Measurements from ENCODE around the gene MAPK1IP1L. TPM values are rescaled to one million over a fixed set of nuclear protein-coding genes. Genes with fewer than 3 reads are reported as not detected.
A peak's percentile ranks its signal among the peaks of the same experiment; 100 is the strongest.
"Not testable (repeated sequence)": the region's sequence is repeated elsewhere in the genome, so short reads cannot be mapped to it uniquely, and the experiment has no call there.

Gene MAPK1IP1L
- total RNA-seq, 5 donors from 2014 or later (not counting 1 experiment from before 2014, with no cell fraction given) = 68.7 to 153 (median 73.4) TPM

- peaks cover 19 to 26% of the 10 kb centered on the region in 2 donors for H3K36me3 ChIP-seq (ENCODE audit: control insufficient read depth in 2 of 2, extremely low read depth in 1 of 2, insufficient read depth in 1 of 2, low read length in 1 of 2)
- POLR2A ChIA-PET = interaction anchor here in 1 of 2 donors (0.9 to 1.0 kb wide), 2 partner anchors 9 to 10 kb away, joined by 3 read pairs; no protein-coding TSS in a partner anchor
- H3K36me3 Mint-ChIP-seq = peaks cover 33% of the 10 kb centered on the region
- H3K27me3 ChIP-seq (replicated peaks in 1 of 2; ENCODE audit: control insufficient read depth in 2 of 2, extremely low read depth in 1 of 2, insufficient read depth in 2 of 2, low read length in 1 of 2); H3K27me3 Mint-ChIP-seq; H3K4me3 ChIP-seq (ENCODE audit: control insufficient read depth in 1 of 2, extremely low read depth in 1 of 2, low read length in 1 of 2); H3K9me3 Mint-ChIP-seq; CTCF ChIA-PET; H3K4me3 Mint-ChIP-seq; H3K4me1 Mint-ChIP-seq; H3K9me3 ChIP-seq; DNase-seq; H3K27ac ChIP-seq (ENCODE audit: low read length); H3K4me1 ChIP-seq (ENCODE audit: control insufficient read depth in 1 of 2, extremely low read depth in 1 of 2, insufficient read depth in 2 of 2, low read length in 2 of 2); H3K27ac Mint-ChIP-seq; ATAC-seq (replicated peaks in 1 of 4): not testable (repeated sequence)
Observed at GRCh38 chr14:55037995-55038394, 13.5 kb upstream of the MAPK1IP1L start.

- Mint-ChIP-seq H3K27me3 (no peaks in the 10 kb centered on the region), H3K27ac (peak overlapping the region; percentile 4 to 12), H3K36me3 (peaks cover 40% of the 10 kb centered on the region), H3K9me3 (no peaks in the 10 kb centered on the region), H3K4me1 (peaks cover 4 to 6% (median 5%) of the 10 kb centered on the region in 3 donors), H3K4me3 (no peak overlapping the region)
- Histone ChIP-seq H3K9me3 (no peaks in the 10 kb centered on the region), H3K36me3 (ENCODE audit: control insufficient read depth in 2 of 2, extremely low read depth in 1 of 2, insufficient read depth in 1 of 2, low read length in 1 of 2) (peaks cover 19 to 33% of the 10 kb centered on the region in 2 donors), H3K27ac (ENCODE audit: low read length) (no peak overlapping the region), H3K4me3 (ENCODE audit: control insufficient read depth in 1 of 2, extremely low read depth in 1 of 2, low read length in 1 of 2) (no peak overlapping the region), H3K4me1 (ENCODE audit: control insufficient read depth in 1 of 2, extremely low read depth in 1 of 2, insufficient read depth in 2 of 2, low read length in 2 of 2) (no peaks in the 10 kb centered on the region), H3K27me3 (replicated peaks in 1 of 2; ENCODE audit: control insufficient read depth in 2 of 2, extremely low read depth in 1 of 2, insufficient read depth in 2 of 2, low read length in 1 of 2) (no peaks in the 10 kb centered on the region)
- ATAC-seq (replicated peaks in 1 of 4) = no peak
- no peak for DNase-seq
- CTCF ChIA-PET = no interaction called here
- POLR2A ChIA-PET = interaction anchor here in 1 of 2 donors (0.9 kb wide), 1 partner anchor 8 kb away, joined by 3 read pairs; no protein-coding TSS in a partner anchor
Observed at GRCh38 chr14:55038708-55039107, 12.7 kb upstream of the MAPK1IP1L start.

GRCh38 chr14:55043528-55043927, 7.9 kb upstream of the MAPK1IP1L start:
- WGBS (ENCODE audit: insufficient coverage) = no CpG with 5 or more reads among the region's 5 CpGs
- no peak for DNase-seq

GRCh38 chr14:55045087-55045486, 6.4 kb upstream of the MAPK1IP1L start:
- H3K9me3 ChIP-seq = no peaks in the 10 kb centered on the region
- Mint-ChIP-seq H3K36me3 (peaks cover 15% of the 10 kb centered on the region), H3K27ac (no peak overlapping the region), H3K4me1 (peaks cover 0 to 2% (median 0%) of the 10 kb centered on the region in 3 donors), H3K4me3 (no peak overlapping the region), H3K27me3 (no peaks in the 10 kb centered on the region), H3K9me3 (no peaks in the 10 kb centered on the region)
- ATAC-seq (replicated peaks in 1 of 4) (no peak), DNase-seq (no peak)
- no peak overlapping the region for H3K4me3 ChIP-seq (ENCODE audit: control insufficient read depth in 1 of 2, extremely low read depth in 1 of 2, low read length in 1 of 2)
- H3K36me3 ChIP-seq (ENCODE audit: control insufficient read depth in 2 of 2, extremely low read depth in 1 of 2, insufficient read depth in 1 of 2, low read length in 1 of 2) = peaks cover 0 to 14% of the 10 kb centered on the region in 2 donors
- H3K27ac ChIP-seq (ENCODE audit: low read length) = no peak overlapping the region
- H3K4me1 ChIP-seq (ENCODE audit: control insufficient read depth in 1 of 2, extremely low read depth in 1 of 2, insufficient read depth in 2 of 2, low read length in 2 of 2) = no peaks in the 10 kb centered on the region
- H3K27me3 ChIP-seq (replicated peaks in 1 of 2; ENCODE audit: control insufficient read depth in 2 of 2, extremely low read depth in 1 of 2, insufficient read depth in 2 of 2, low read length in 1 of 2) = no peaks in the 10 kb centered on the region
- CTCF ChIA-PET = interaction anchor here (0.7 to 2.1 kb wide), 7 partner anchors 11 to 150 kb away, joined by 3 to 6 read pairs (median 4); no protein-coding TSS in a partner anchor
- POLR2A ChIA-PET = interaction anchor here (0.6 to 1.7 kb wide), 3 partner anchors 12 to 91 kb away, joined by 4 to 8 read pairs (median 7); partner anchors contain the start of genes SOCS4 (in 1 of the 2) and WDHD1 (in 1 of the 2)

More at GRCh38 chr14:55043528-55043927, 7.9 kb upstream of the MAPK1IP1L start:
- H3K36me3 ChIP-seq (ENCODE audit: control insufficient read depth in 2 of 2, extremely low read depth in 1 of 2, insufficient read depth in 1 of 2, low read length in 1 of 2) = peaks cover 2 to 19% of the 10 kb centered on the region in 2 donors
- no peak overlapping the region for H3K4me3 ChIP-seq (ENCODE audit: control insufficient read depth in 1 of 2, extremely low read depth in 1 of 2, low read length in 1 of 2)
- no peaks in the 10 kb centered on the region for H3K9me3 ChIP-seq
- H3K9me3 Mint-ChIP-seq = no peaks in the 10 kb centered on the region
- no peaks in the 10 kb centered on the region for H3K27me3 ChIP-seq (replicated peaks in 1 of 2; ENCODE audit: control insufficient read depth in 2 of 2, extremely low read depth in 1 of 2, insufficient read depth in 2 of 2, low read length in 1 of 2)
- H3K27me3 Mint-ChIP-seq = no peaks in the 10 kb centered on the region
- peaks cover 0 to 5% (median 4%) of the 10 kb centered on the region in 3 donors for H3K4me1 Mint-ChIP-seq
- no peak overlapping the region for H3K27ac Mint-ChIP-seq
- H3K4me3 Mint-ChIP-seq = no peak overlapping the region
- H3K36me3 Mint-ChIP-seq = peaks cover 22% of the 10 kb centered on the region
- CTCF ChIA-PET = no interaction called here
- POLR2A ChIA-PET = no interaction called here
- ATAC-seq (replicated peaks in 1 of 4) = no peak
- no peak overlapping the region for H3K27ac ChIP-seq (ENCODE audit: low read length)
- H3K4me1 ChIP-seq (ENCODE audit: control insufficient read depth in 1 of 2, extremely low read depth in 1 of 2, insufficient read depth in 2 of 2, low read length in 2 of 2) = no peaks in the 10 kb centered on the region

GRCh38 chr14:55047301-55048053, 4.0 kb upstream of the MAPK1IP1L start:
- no peak for ATAC-seq (replicated peaks in 1 of 4)
- Histone ChIP-seq H3K27me3 (replicated peaks in 1 of 2; ENCODE audit: control insufficient read depth in 2 of 2, extremely low read depth in 1 of 2, insufficient read depth in 2 of 2, low read length in 1 of 2) (no peaks in the 10 kb centered on the region), H3K9me3 (no peaks in the 10 kb centered on the region), H3K27ac (ENCODE audit: low read length) (no peak overlapping the region), H3K36me3 (ENCODE audit: control insufficient read depth in 2 of 2, extremely low read depth in 1 of 2, insufficient read depth in 1 of 2, low read length in 1 of 2) (peaks cover 0 to 14% of the 10 kb centered on the region in 2 donors), H3K4me3 (ENCODE audit: control insufficient read depth in 1 of 2, extremely low read depth in 1 of 2, low read length in 1 of 2) (no peak overlapping the region), H3K4me1 (ENCODE audit: control insufficient read depth in 1 of 2, extremely low read depth in 1 of 2, insufficient read depth in 2 of 2, low read length in 2 of 2) (peaks cover 4 to 12% of the 10 kb centered on the region in 2 experiments)
- Mint-ChIP-seq H3K9me3 (no peaks in the 10 kb centered on the region), H3K27ac (no peak overlapping the region), H3K36me3 (peaks cover 15% of the 10 kb centered on the region), H3K4me3 (no peak overlapping the region), H3K4me1 (peaks cover 11 to 13% (median 12%) of the 10 kb centered on the region in 3 donors), H3K27me3 (no peaks in the 10 kb centered on the region)
- ChIA-PET POLR2A (interaction anchor here (0.5 to 1.5 kb wide), 5 partner anchors 9 to 88 kb away, joined by 3 to 4 read pairs (median 3); no protein-coding TSS in a partner anchor), CTCF (interaction anchor here (0.9 to 1.6 kb wide), 2 partner anchors 17 kb away, joined by 3 to 4 read pairs; no protein-coding TSS in a partner anchor)
- no peak for DNase-seq
- WGBS (ENCODE audit: insufficient coverage) = 100% methylated on average over 3 of the region's 5 CpGs

- Mint-ChIP-seq H3K27me3 (no peaks in the 10 kb centered on the region), H3K27ac (no peak overlapping the region), H3K4me1 (peaks cover 25 to 28% (median 27%) of the 10 kb centered on the region in 3 donors), H3K36me3 (peaks cover 12% of the 10 kb centered on the region), H3K4me3 (no peak overlapping the region), H3K9me3 (no peaks in the 10 kb centered on the region)
- ATAC-seq (replicated peaks in 1 of 4) = no peak
- ChIA-PET CTCF (interaction anchor here (0.6 kb wide), 2 partner anchors 9 to 272 kb away, joined by 3 to 5 read pairs; no protein-coding TSS in a partner anchor), POLR2A (interaction anchor here in 1 of 2 donors (0.6 kb wide), 1 partner anchor 9 kb away, joined by 5 read pairs; no protein-coding TSS in a partner anchor)
- no peak overlapping the region for H3K4me3 ChIP-seq (ENCODE audit: control insufficient read depth in 1 of 2, extremely low read depth in 1 of 2, low read length in 1 of 2)
- H3K4me1 ChIP-seq (ENCODE audit: control insufficient read depth in 1 of 2, extremely low read depth in 1 of 2, insufficient read depth in 2 of 2, low read length in 2 of 2) = peaks cover 11 to 23% of the 10 kb centered on the region in 2 experiments
- H3K36me3 ChIP-seq (ENCODE audit: control insufficient read depth in 2 of 2, extremely low read depth in 1 of 2, insufficient read depth in 1 of 2, low read length in 1 of 2) = peaks cover 0 to 8% of the 10 kb centered on the region in 2 donors
- DNase-seq = no peak
- H3K27ac ChIP-seq (ENCODE audit: low read length) = no peak overlapping the region
- WGBS (ENCODE audit: insufficient coverage) = no CpG with 5 or more reads among the region's 2 CpGs
- H3K27me3 ChIP-seq (replicated peaks in 1 of 2; ENCODE audit: control insufficient read depth in 2 of 2, extremely low read depth in 1 of 2, insufficient read depth in 2 of 2, low read length in 1 of 2) = no peaks in the 10 kb centered on the region
- H3K9me3 ChIP-seq = no peaks in the 10 kb centered on the region
Observed at GRCh38 chr14:55048900-55049436, 2.5 kb upstream of the MAPK1IP1L start.

Data from T-cell (primary cell).